ENCODE results near the gene PLVAP.

PLVAP gene

DNA sequence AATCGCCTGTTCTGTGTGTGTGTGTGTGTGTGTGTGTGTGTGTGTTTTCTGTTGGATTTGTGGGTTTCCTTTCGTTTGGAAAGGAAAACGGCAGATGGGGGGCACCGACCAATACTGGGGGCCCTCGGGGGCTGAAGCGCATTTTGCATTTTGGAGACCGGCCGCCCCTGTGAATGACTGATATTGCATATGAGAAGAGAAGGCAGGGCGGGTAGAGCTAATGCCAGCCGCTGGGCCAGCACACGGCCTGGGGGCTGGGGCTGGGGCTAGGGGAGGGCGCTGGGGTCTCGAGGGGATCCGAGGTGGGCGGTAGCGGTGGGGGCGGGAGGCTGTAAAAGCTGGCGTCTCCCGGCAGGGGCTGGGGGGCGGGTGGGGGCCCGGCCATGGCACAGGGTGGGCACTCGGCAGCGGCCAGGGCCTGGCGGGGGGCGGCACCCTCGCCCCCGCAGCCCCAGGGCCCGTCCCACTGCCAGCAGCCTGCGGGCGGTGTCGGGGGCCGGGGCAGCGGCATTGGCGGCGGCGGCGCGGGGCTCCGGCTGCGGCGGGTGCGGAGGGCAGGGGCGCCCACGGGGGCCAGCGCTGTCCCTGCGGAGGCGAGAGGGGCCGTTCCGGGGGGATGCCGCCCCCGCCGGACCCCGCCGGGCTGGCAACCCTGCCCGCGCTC, 53.7 kb downstream of the PLVAP start:
- DNase-seq (ENCODE audit: low read depth in 2 of 2), result no peak

DNA sequence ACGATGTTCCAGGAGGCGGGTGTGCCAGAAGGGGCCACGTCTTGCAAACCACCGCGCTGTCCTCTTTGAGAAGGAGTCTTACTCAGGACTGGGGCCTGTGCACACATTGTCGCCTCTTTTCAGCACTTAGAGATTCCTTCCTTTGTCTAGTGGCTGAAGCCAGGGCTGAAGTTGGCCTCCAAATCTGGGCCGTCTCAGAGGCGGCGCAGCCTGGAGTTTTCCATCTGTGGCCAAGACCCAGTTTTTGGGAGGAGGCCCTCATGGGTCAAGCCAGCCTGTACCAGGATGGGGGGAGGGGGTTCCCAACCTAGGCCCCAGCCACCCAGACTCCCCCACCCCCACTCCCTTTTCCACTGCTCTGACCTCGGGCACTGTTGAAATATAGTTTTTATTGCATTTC, 54.3 kb downstream of the PLVAP start:
- DNase-seq (ENCODE audit: low read depth in 2 of 2), result no peak

DNA sequence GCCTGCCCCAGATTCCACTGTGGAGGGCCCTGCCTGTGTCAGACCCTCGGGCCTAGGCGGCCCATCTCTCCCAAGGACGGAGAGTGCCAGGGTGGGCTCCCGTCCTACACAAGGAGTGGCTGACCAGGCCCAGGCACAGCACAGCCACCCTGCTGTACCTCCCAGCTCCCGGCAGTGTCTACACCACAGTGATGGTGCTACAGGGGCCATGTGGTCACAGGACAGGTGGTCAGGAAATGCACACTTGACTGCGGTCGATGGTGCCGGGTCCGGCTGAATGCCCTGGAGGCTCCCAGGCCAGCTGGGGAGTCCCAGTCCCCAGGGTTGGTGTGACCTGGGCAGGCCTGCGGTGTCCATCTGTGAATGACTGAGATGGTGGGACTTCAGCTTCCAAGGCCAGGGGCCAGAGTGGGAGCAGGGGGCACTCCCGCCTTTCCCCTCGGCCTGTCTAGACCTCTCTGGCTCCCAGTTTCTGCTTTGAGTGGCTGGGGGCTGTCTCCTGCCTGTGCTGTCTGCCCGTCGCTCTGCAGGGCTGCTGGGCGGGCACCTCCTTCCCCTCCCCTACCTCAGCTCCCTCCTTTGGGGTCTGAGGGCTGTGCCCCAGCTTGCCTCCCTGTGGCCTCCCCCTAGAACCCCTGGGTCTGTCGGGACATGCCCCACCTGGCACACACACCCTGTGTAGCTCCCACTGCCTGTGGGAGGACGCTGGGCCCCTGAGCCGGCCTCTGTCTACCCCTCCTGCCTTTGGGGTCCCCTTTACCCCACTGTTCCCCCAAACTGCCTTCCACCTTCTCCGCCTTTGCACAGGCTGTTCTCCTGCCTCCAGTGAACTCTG, 55.3 kb downstream of the PLVAP start:
- DNase-seq (ENCODE audit: low read depth in 2 of 2), result no peak

DNA sequence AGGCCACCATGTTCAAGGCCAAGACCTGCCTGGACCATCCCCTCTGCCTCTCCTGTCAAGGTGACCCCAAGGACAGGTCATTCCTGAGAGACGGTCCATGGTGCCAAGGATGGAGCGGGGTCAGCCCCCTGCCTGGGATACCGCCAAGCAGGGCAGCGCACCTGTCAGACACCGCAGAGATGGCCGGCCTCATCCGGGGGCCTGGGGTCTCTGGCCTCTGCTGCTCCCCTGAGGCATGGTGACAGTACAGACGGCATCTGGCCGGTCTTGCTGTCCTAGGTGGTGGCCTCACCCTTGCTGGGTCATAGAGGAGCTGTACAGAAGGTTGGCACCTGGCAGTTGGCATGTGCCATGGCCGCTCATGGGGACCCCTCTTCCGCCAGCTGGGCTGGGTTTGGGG, 56.7 kb downstream of the PLVAP start:
- DNase-seq (ENCODE audit: low read depth in 2 of 2), result no peak

DNA sequence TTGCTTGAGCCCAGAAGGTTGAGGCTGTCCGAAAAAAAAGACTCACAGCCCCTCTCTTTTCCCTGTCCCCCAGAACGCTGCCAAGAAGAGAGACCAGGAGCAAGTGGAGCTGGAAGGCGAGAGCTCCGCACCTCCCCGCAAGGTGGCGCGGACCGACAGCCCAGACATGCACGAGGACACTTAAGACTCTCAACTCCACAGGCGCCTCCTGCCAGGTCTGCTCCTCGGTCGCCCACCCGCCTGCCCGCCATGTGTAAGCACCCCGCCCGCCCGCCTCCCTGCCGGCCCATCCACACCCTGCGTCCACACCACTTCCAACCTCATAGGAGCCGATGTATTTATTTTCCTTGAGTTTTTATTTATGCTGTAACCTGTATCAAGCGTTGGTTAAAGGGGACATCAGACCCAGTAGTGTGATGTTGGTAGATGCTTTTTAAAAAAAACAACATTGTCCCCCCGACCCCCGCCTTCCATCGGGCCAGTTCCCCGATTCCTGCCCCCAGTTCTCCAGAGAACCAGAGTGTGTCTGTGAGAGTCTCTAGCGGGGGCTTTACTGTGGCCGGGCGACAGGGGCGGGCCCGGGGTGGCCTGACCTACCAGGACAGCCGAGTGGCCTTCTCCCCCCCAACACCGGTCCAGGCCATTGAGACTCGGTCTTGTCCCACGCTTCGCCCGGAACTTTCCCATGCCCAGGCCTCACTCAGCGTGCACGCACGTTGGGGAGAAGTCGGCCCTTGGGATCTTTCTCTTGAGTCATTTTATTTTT, 57.5 kb downstream of the PLVAP start:
- DNase-seq (ENCODE audit: low read depth in 2 of 2), result no peak

DNA sequence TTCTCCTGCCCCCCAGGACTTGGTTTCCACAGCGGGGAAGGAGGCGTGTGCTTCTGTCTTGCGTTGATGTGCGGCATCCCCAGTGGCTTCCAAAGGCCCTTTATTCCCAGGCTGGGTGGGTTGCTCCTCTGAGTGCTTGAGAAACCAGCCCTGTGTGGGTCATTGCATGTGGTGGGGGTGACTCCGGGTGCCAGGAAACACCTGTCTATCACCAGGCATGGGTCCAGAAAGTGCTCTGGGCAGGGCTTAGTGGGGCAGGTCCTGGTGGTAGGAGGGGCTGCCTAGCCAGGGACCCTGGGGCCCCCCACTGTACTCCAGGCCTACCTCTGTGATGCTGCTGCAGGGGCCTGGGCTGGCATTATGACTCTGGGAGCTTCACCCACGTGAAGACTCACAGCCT, 58.2 kb downstream of the PLVAP start:
- DNase-seq (ENCODE audit: low read depth in 2 of 2), result no peak

DNA sequence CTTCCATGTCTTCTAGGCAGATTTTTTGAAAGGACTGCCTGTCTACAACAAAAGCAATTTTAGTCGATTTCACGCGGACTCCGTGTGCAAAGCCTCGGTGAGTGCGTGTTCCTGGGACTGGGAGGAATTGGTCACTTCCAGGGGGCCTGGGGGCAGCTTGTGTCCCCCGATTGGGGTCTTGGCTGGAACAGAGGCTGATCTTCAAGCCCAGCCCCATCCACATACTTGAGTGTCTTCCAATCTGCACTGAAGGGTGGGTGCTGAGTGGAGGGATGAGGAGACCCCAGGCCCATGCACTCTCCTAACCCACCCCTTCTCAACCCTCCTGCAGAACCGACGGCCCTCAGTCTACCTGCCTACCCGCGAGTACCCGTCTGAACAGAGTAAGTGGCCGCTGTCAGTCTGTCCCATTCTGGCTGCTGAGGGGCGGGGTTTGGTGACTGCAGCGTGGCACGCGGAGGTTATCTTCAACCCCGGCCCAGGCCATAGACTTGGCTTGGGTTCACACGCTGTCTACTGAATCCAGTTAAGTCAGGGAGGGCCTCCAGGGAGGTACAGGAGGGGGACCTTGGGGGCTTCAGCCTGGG, 63.0 kb downstream of the PLVAP start:
- DNase-seq (ENCODE audit: low read depth in 2 of 2), result no peak

DNA sequence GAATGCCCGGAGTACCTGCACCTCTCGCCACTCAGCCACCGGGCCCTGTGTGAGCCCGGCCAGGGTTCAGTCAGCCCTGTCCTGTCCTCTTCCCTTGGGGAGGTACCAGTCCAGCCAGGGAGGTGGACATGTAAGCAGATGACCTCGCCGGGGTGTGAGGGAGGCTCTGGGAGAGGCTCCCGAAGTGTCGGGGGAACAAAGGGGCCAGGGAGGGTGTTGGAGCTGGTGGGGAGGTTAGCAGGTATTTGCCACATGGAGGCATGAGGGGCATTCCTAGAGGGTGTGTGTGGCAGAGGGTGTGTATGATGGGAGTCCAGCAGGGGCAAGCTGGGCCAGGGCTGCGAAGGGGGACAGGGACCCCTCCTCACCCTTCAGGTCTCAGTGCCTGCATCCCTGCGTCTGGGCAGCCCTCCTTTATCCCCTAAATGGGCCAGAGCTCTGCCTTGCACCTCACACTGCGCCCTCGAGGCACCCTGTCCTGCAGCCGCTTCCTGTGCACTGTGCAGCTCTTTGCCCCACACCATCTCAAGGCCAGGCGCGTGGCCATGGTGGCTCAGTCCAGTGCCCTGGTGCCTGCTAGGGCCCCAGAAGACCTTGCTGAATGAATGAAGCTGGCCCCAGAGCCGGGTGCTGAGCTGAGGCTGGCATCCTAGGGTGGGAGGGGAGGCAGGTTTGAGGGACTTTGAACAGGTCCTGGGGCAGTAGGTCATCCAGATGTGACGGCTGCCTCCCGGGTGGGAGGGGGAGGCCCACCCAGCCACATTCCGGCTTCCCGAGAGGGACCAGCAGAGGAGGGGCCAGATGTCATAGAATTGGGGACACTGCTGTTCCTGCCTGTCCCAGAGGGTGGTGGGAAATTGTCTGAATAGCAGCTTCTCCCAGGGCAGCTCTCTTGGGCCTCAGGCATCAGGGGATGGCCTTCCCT, 64.7 kb downstream of the PLVAP start:
- no peak for DNase-seq (ENCODE audit: low read depth in 2 of 2)

DNA sequence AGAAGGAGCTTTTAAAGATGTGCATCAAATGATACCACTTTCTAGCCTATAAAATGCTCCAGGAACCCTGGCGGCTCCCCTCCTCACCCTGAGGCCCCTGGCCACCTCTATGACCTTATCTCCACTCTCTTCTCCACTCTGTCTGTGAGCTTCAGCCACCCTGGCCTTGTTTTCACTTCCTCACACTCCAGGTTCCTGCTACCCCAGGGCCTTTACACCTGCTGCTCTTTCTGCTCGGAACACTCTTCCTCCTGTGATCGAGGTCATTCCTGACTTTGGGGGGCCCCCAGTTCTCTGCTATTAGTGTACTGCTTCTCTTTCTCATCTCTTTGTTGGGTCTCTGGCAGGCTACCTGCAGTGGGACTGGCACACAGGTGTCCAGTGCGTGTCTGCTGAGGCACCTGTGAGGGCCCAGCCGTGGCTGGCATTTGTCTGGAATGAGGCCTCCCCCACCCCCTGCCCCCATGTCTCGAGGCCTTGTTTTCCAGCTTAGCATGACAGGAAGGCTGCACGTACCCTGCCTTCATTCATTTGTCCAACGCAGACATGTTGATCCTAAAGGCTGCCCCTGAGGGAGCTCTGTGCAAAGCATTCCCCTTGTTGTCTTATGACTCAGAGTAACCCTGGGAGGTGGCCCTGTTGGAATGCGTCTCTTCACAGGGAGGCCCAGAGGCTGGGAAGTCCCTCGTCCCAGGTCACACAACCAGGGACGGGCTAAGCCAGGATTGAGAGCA, 65.5 kb downstream of the PLVAP start:
- no peak for DNase-seq (ENCODE audit: low read depth in 2 of 2)

DNA sequence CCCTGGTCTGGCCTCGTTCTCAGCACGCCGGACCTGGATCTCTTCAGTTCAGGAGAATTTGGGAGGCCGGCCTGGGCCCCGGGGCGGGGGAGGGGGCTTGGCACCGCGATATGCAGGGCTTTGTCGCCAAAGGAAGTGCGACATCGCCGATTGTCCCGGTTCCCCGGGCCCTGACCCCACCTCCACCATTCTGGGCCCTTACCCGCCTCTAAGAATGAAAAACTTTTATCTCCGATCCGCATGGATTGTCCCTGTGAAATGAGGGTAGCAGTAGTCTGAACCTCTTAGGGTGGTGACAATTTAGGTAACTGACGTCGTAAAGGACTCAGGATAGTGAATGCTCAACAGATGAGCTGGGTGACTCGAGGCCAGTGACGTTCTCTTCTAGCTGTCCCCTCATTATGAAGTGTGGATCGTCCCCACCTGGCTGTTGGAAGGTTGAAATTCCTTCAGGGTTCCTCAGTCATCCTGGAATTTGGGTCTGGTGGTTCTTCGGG, 67.1 kb downstream of the PLVAP start:
- DNase-seq (ENCODE audit: low read depth in 2 of 2), result no peak

DNA sequence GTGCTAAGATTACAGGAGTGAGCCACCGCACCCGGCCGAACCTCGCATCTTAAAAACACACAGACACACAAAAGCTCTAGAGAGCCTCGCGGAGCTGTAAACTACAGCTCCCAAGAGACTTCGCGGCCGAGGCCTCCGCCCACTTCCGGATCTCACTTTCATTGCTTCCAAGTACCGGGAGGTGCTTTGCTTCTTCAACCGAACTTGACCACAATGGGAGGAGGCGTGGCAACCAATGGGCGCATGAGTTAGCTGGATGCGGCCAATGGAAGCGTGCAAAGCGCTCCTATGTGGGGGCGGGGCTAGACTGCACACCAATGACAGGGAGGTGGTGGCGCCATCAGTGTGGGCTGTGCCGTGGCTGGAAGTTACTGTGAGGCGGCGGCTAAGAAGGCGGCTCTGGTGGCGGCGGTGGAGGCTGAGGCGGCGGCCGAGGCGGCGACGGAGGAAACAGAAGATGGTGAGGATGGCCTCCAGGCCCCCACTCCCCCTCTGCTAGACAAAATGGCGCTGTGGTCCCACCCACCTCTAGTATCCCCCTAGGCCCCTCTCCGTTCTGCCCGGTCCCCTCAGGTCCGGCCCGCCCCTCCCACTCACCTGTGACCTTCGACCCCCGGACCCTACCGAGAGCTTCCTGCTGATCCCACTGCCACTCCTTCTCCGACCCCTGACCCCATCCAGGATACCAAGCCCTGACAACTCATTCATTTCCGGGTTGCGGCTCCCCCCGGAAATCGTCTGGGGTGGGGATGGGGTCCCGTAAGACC, 67.8 kb downstream of the PLVAP start, which contains the start of gene DDA1:
Gene DDA1, plus strand, starts transcription at position 366 of the 767 bp plus-strand sequence. Its CDS starts 92 bp downstream, at position 458.
- peak; percentile 89 to 96 for DNase-seq (ENCODE audit: low read depth in 2 of 2)

DNA sequence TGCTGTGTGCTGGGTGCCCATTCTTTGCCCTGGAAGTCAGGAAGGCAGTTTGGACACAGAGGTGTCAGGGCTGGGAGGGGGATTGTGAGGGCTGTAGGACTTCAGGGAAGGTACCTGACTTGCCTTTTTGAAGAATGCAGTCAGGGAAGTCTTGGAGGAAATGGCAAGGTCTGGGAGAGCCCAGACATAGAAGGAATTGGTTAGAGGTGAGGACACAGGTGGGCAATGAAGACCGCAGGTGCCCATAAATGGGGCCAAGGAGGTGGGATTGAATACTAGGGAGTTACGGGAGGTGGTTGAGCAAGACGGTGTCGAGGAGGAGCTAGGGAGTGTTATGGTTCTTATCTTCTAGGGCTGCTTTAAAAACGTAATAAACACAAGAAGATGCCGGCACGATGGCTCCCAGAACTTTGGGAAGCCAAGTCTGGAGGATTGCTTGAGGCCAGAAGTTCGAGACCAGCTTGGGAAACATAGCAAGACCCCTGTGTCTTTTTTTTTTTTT, 69.2 kb downstream of the PLVAP start:
- no peak for DNase-seq (ENCODE audit: low read depth in 2 of 2)

DNA sequence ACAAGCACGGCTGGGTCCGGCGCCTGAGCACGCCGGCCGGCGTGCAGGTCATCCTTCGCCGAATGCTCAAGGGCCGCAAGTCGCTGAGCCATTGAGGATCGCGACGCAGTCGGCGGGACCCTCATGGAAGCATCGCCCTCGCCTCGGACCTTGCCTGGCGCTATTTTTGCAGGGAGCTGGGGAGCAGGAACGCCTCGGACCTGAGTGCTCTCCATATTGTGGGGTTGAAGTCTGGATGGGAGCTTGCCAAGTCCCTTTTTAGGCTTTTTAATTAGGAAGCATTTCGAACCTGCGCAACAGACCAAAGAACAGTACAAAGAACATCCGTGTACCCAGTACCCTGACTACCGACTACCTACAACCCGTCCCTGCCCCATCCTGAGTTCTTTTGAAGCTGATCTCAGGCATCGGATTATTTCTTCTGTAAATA, 70.8 kb downstream of the PLVAP start:
- no peak for DNase-seq (ENCODE audit: low read depth in 2 of 2)

DNA sequence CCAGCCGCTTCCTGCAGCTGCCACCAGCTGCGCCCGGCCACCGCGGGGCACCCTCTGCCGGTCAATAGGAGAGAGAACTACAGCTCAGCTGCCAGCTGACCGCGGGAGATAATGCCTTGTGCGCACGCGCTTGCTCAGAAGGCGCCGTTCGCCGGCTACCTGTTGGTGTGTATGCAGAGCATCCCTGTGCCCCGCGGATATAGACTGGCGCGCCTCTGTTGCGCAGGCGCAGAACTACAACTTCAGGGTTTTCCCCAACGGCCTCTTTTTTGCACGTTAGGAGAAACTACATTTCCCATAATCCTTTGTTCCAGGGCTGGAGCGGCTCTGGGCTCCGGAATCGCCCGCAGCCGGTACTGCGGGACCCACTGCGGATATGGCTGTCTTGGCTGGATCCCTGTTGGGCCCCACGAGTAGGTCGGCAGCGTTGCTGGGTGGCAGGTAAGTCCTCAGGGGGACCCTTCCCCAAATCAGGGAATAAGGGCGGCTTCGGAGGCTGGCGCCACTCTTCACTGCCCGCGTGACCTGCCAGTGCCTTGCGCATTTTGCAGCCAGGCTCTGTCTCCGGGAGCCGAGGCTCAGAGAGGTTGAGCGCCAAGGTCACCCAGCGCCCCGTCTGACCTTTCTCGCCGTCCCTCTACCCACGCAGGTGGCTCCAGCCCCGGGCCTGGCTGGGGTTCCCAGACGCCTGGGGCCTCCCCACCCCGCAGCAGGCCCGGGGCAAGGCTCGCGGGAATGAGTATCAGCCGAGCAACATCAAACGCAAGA, 71.4 kb downstream of the PLVAP start, which contains the start of gene MRPL34:
Gene MRPL34, plus strand, starts transcription at position 356 of the 768 bp plus-strand sequence. Its CDS starts 21 bp downstream, at position 377.
- DNase-seq (ENCODE audit: low read depth in 2 of 2), result peak; percentile 85 to 87

DNA sequence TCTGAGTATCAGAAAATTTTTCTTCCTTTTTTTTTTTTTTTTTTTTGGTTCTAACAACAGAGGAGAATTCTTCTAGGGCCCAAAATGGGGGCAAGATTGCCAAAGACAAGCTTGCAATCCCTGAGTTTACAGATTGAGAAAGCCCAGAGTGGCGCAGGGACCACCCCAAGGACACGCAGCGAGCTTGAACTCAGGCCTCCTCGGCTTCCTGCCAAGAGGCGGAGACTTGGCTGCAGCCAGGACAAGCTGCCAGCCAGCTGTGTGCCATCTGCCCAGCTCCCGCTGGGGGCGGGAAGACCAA, 72.0 kb downstream of the PLVAP start:
- no peak for DNase-seq (ENCODE audit: low read depth in 2 of 2)

DNA sequence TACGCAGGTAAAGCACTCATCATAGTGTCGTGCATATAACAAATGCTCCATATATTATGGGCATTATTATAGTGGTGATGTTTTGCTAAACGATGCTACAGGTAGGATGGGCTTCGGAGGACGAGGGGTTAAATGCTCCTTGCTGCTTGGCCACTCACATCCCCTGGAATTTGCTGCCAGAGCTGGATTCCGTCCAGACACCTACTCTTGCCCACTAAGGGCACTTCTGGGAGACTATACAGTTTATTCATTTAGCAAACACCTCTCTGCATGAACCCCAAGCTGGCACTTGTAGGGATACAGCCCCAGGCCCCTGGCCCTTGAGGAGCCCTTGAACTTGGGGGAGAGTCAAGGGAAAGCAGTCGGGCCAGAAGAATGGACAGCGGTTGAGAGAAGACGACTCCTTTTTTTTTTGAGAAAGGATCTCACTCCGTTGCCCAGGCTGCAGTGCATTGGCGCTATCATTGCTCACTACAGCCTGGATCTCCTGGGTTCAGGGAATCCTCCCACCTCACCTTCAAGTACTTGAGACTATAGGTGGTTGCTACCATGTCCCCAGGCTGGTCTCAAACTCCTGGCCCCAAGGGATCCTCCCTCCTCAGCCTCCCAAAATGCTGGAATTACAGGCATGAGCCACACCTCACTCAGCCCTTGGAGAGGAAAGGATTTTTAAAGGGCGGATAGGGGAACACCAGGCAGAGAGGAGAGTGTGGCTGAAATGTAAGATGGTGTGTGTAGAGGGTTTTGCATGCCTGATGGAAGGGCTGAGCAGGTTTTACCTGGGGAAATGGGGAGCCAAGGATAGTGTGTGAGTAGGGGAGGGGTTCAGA, 72.5 kb downstream of the PLVAP start:
- no peak for DNase-seq (ENCODE audit: low read depth in 2 of 2)

DNA sequence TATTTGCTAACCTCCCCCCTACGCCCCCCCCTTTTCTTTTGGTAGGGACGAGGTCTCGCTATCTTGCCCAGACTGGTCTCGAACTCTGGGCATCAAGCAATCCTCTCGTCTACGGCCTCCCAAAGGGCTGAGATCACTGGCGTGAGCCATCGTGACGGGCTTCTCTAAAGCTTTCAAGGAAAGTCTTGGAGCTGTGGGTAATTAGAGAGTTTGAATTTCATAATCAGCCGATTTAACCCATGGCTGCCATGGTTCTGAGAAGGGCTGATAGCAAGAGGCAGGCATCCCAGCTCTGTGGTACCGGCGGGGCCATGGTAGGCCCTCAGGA, 73.2 kb downstream of the PLVAP start:
- no peak for DNase-seq (ENCODE audit: low read depth in 2 of 2)
